PC-9 (cell line): ENCODE data around the gene DPP10.

Experiments used
- EZH2 ChIP-seq: fragments of 200-600 bp; sonication (generic); IDR thresholded peaks from 2 replicates; pipeline ENCODE4 v1.8.0; 2017; ENCODE audit warnings: antibody characterized with exemption, low read depth
- TF ChIP-seq, protein P1 (sequence below): fragments of 200-600 bp; sonication (generic); conservative IDR thresholded peaks from 2 replicates; pipeline ENCODE4 v1.6.1; 2017; ENCODE audit warnings: mixed run types, antibody characterized with exemption, mild to moderate bottlenecking, moderate library complexity

DNA sequence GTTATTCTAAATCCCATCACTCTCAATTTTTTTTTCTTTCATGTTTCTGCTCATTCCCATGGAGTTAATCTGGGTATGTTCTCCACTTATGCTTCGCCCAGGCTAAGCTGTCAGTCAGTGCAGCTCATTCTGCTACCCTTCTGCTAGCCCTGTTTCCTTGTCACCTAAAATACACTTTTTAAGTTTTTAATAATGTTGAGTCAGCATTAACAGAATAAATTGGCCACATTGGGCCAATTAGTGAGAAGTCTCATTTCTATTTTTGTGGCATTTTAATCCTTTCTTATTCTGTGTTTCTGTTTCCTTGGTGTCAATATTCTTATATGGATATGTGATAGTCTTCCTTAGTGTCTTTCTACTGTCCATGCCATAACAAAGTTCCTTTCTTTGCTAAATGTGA lies 1126.2 kb downstream of the DPP10 start:
- TF ChIP-seq, protein P1, sequence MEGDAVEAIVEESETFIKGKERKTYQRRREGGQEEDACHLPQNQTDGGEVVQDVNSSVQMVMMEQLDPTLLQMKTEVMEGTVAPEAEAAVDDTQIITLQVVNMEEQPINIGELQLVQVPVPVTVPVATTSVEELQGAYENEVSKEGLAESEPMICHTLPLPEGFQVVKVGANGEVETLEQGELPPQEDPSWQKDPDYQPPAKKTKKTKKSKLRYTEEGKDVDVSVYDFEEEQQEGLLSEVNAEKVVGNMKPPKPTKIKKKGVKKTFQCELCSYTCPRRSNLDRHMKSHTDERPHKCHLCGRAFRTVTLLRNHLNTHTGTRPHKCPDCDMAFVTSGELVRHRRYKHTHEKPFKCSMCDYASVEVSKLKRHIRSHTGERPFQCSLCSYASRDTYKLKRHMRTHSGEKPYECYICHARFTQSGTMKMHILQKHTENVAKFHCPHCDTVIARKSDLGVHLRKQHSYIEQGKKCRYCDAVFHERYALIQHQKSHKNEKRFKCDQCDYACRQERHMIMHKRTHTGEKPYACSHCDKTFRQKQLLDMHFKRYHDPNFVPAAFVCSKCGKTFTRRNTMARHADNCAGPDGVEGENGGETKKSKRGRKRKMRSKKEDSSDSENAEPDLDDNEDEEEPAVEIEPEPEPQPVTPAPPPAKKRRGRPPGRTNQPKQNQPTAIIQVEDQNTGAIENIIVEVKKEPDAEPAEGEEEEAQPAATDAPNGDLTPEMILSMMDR = no peak
- TF ChIP-seq EZH2 = no peak
